DMS79 (cell line): Measurements from ENCODE around the gene IL1R2.

Source experiments
- DNase-seq: peaks from one replicate; lab custom pipeline; 2025; lab: John Stamatoyannopoulos, UW

The IL1R2 gene

DNA sequence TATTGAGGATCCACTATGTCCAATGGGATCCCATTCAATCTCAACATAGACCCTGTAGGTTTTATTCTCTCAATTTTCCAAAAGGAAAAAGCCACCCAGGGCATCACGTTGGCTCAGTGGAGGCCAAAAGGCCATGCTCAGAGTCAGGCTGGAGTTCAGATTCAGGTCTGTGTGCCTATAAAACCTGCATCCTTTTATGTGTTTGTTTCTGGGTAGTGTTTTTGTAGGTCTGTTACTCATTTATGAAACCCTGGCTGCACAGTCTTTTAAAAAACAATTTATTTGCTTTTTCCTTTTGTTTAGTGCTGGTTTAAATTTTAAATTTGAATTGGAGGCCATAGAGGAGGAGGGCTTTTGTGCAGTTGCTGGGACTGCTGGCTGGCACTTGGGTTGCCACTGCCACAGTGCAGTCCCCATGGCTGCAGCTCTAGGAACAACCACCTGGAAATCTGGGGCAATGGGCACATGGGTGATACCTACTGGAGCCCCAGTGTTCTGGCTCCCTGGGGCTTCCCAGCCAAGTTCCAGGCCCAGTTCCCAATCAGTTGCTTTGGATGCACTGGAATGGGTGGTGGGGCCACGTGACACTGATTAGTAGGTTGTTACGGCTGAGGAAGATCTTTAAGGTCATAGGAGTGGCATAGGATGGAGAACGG lies 31.3 kb downstream of the IL1R2 start:
- DNase-seq: no peak

DNA sequence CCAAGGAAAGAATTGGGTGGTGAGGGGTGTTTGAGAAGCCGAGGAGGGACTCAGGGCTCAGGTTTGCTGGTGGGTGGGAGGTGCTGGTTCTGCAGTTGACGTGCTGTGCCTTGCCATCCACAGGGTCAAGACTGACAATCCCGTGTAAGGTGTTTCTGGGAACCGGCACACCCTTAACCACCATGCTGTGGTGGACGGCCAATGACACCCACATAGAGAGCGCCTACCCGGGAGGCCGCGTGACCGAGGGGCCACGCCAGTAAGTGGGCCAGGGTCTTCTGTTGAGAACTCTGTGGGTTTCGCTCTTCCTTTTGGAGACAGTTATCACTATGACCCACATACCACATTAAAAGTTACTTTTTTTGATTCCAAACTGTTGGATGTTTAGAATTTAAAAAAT lies 32.6 kb downstream of the IL1R2 start:
- DNase-seq: no peak

DNA sequence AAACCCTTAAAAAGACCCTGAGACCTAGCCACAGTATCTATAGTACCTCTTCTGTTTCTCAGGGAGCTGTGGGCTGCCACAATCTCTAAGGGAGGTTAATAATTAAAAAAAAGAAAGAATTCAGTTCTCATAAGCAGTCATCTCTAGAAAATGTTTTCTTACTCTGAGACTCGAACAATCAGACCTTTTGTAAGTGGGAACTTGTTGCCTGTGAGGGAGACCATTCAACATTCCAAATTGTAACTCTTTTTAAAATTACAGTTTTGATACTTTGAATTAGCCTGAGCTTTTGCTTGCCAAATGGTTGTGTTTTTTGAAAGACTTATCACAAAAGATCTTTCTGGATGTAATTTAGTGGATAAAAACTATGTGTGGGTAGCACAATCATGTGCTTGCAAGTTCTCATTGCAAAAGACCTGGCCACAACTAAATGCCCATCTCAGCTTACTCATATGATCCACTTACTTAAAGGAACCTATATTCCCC lies 33.3 kb downstream of the IL1R2 start:
- DNase-seq: no peak

DNA sequence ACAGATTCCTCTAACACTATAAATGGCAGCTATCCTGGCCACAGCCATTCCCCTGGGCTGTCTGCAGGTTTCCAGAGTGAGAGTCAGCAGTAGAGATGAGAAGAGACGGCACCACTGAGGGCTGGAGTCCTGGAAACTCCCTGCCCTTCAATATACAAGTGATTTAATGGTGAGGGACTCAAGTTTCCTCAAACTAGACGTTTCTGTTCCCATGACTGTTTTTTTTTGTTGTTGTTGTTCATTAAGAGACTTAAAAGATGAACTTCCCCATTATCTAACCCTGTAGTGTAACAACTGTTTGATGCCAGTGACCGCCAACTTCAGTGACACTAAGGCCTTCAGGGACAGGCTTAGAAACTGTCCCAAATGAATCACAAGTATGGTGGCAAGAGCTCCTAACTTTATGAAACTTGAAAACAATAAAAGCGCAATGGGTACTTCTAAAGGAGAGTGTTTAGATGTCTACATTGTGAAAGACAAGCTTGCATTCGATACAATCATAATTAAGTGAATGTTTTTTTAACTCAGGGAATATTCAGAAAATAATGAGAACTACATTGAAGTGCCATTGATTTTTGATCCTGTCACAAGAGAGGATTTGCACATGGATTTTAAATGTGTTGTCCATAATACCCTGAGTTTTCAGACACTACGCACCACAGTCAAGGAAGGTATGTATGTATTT lies 34.0 kb downstream of the IL1R2 start:
- no peak for DNase-seq

DNA sequence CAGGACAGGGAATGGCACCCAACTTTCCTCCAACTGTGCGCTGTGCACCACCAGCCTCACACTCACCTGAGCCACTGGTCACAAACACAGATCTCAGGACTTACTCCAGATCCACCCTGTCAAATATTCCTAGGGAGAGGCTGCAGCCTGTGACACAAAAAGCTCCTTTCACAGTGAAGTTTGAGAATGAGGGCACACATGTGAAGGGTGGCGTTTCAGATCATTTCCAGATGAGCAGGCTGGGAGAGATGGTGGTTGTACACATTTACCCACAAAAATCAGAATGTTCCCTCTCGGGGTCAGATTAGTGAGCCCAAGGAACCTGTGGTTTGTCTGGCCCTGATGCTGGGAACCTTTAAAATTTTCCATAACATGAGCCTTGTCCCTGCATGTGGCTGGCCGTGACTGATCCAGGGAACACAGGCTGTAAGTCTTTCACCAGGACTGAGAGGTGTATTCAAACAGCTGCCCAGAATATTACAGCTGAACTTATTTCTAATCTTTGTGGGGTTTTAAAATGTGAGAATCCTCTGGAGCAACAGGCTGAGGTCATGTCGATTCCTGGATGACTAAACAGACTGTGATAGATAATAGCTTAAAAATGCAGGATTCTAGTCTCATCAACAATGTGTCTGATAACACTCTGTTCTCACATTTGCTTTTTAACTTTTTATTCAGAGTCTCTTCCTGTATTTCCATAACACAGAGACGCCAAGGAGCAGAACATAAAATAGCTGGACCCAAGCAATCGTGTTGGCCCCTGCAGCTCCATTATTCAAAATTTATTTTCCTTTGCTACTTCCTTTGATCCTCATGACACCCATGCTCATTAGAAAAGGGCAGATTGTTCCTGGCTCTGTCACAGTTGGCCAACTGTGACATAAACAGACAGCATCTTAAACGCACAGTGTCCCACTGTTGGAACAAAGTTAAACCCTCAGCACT lies 35.5 kb downstream of the IL1R2 start:
- DNase-seq: no peak

DNA sequence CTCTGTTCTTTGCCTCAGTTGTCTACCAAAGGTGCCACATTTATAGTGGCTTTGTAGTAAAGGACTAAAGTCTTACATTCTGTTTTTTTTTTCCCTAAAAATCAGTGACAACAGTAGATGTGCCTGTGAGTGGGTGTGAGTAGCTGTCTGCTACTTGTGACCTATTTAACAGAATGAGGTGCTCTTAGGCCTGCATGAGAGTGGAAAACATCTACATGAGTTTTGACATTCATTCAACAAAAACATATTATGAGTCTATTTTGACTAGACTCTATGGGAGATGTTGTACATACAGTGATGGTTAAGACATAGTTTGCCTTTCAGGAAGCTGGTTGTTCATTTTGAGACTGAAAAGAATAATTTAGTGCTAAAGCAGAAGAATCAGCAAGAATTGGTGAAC lies 36.7 kb downstream of the IL1R2 start:
- DNase-seq: no peak

DNA sequence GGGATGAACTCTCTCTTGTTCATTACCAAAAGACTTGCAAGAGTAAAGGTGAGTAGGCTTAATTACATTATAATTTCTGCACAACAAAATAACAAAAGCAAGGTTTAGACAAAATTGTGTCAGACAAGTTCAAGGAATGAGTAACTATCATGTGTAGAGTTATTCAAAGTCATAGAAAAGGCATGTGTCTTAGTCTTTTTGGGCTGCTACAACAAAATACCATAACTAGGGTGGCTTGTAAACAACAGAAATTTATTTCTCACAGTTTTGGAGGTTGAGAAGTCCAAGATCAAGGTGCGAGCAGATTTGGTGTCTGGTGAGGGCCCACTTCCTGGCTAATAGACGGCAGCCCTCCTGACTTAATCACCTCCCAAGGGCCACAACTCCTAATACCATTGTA lies 37.6 kb downstream of the IL1R2 start:
- no peak for DNase-seq

DNA sequence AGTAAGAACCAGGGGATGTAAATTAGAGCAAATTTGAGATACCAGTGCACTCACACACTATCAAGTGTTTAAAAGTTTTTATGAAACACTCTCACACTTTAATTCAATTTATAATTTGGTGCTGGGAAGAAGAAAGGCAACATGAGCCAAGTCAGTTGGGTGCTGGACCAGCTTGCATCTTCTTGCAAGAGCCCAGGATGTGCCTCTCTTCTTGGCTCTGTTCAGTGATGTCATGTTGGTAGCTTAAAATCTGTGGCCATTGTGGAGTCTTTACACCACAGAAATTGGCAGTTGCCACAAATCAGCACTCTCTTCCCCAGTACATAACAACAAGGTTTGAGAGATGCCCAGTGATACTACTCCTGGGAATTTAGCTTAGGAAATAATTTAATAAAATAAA lies 38.2 kb downstream of the IL1R2 start:
- no peak for DNase-seq

DNA sequence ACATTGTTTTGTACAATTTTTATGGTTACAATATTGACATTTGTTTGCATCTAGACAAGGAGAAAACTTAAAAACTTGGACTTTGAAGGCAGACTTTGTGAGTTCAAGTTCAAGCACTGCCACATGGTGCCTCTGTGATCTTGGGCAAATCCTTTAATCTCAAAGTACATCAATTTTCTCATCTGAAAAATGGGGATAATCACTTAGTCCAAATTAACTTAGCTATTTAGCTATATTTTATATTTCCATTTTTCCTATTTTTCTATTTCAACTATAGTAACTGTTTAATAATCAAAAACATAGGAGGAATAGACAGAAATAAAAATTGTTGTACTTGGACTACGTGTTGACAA lies 38.7 kb downstream of the IL1R2 start:
- no peak for DNase-seq

DNA sequence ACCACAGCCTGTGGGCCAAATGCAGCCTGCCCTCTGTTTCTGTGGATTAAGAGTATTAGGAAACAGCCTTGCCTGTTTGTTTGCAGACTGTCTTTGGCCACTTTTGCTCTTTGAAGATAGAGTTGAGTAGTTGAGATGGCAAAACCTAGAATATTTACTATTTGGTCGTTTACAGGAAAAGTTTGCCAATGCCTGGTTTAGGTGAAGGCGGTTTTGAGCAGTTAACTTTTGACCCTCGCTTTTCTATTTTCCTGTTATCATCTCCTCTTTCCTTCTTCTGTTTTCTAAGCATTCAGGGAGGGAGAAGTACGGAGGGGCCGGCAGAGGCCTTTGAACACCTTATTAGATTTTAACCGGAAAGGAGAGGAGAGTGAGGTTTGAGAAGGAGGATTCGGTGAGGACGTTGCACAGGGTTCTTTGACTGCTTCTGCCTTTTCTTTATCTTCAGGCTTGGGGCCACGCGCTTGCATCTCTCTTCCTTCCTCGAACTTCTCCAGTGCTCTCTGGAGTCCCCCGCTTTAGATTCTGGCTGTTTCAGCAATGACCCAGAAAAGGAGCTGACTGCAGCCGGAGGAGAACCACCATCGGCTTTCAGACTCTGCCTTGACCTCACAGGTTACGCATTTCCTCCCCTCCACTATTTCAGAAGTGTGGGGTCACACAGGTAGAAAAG lies 39.2 kb downstream of the IL1R2 start:
- DNase-seq: no peak

DNA sequence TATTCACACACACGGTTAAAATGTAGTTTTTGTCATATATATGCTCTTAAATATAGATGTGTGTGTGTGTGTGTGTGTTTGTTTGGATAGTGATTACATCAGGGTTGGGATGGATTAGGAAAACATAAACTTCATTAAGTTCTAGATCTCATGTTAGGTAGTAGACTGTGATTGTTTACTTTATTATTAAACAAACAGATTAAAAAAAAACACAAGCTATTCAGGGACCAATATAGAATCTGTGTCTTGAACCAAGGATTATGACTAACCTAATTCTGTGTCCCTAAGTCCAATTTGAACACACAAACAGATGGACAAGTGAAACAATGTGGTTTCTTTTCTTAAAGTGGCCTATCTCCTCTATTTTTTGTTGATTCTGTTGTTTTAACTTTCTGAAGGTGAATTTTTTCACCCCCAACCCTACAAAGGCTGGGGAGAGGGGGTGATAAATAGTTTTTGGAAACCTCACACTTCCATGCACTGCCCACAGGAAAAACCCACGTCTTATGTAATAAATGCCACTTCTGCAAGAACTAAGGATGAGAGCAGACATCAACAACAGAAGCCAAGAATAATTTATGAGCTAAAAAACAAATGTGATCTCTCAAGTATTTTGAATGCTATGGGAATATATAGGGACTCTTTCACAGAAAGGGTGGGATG lies 40.7 kb downstream of the IL1R2 start:
- DNase-seq: no peak

DNA sequence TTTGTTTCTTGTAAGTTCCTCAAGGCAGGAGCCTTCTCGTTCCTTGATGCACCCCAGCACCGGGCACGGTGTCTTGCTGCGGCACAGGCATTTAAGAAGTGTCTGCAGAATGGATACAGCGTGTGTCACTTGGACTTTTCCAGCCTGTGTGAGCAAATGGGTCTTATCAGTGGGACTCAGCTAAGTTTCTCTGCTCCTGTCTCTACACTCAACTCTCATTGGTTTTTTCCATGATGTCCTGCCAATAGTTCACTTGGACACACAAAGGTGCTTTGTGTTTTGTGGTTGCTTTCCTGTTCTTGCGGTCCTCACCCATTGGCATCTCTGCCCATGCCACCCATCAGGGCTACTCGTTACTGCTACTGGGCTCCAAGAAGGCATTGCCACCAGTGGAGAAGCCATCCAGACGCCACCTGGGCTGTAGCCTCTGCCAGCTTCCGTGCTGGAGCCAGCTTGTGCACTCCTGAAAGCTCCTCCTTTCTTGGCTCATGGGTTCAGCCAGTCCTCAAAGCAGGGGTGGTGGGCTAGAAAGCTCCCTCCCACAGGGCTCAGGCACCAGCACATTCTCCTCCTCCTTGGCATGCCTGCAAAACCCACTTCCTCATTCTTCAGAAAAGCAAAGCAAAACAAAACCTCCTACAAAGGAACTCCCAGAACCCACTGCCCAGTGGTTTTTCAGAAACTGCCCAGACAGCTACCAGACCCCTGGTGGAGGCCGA lies 41.4 kb downstream of the IL1R2 start:
- no peak for DNase-seq

DNA sequence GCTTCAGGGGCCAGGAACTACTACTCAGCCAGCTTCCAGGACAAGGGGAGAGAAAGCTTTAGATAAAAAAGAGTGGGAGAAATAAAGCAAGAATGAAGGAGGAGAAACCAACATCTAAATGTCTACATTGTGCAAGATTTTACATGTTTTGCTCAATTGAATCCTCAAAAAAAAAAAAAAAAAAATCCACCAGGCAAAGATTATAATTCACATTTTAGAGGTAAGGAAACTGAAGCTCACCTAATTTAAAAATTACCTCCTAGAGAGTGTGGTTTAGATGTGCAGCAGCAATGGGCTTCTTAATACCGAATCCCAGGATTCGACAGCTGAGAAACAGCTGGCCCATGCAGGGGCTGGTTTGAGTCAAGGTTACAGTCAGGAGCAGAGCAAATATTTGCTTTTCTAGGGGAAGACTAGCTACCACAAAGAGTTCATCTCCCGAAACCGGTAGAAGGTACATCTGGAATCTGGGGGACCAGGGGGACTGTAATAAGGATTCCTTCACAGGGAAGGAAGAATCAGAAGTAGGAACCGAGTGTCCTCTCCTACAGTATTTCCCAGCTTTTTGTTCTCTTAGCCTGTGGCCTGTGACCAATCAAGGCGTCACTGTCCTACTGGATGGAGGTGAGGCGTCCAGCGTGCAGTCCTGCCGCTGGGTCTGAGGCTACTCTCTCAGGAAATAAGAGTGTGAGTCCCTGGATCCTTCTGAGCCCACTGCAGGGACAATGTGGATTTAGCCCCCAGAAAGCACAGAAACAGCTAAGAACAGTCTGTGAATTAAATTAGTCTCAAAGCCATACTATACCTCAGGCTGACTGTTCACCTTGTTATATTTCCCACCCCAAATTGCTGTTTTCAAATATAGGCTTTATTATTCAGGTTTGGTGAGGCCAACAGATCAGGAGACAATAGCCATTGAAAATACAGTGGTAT lies 42.3 kb downstream of the IL1R2 start:
- DNase-seq: no peak

DNA sequence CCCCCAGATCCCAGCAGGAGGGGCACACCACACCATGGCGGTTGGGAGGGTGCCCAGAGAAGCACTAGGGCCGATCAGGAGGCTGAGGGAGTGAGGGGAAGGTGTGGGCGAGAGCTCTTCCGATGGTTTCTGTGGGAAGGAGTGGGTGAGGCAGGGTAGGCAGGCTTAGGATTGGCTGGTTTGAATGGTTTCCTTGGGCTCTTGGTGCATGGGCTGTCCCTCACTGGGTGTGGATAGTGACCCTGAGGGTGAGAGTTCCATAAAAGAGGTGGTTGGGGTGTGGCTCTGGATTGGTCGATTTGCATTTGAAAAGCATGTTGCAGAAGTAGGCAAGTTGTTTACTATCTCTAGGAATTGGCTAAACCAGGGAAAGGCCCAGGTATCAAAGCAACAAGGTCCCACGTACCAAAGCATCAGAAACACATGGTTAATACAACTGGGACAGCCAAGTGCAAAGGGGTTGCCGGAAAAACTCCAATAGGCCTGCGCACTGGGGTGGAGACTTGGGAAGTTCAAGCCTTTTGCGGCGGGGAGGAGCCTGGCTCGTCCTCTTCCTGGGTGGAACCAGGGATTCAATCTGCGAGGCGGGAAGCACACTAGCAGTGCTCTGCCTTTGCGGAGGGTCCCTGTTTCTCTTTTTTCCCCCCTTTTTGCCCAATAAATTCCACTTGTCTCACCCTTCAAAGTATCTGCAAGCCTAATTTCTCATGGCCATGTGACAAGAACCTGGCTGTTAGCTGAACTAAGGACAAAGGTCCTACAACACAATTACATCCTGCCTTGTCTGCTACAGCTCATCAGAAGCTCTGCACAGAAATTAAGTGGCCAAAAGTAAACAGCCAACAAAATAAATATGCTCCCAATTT lies 43.2 kb downstream of the IL1R2 start:
- no peak for DNase-seq

DNA sequence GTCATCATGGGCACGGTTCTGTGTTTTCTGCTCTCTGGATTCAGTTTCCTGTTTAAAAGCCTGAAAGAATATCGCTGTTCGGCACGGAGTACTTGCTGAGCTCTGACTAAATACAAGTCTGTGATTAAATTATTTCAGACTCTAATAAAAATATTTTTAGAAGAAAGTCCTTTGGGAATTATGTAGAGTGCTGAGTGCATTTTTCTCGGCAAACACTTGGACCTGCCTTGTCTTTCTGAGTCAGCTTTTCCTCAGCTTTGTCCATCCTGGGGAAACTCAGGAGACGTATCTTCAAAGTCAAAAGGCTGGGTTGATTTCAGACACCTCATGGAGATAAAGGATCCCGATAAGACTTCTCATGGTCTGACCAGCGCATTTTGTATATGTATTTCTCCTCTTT lies 45.9 kb downstream of the IL1R2 start:
- no peak for DNase-seq

DNA sequence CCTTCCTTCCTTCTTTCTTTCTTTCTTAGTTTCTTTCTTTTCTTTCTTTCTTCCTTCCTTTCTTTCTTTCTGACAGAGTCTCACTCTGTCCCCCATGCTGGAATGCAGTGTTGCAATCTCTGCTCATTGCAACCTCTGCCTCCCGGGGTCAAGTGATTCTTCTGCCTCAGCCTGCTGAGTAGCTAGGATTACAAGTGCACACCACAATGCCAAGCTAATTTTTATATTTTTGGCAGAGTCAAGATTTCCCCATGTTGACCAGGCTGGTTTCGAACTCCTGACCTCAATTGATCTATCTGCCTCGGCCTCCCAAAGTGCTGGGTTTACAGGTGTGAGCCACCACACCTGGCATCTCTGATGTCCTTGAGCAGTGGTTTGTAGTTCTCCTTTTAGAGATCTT lies 48.5 kb downstream of the IL1R2 start:
- DNase-seq: no peak

DNA sequence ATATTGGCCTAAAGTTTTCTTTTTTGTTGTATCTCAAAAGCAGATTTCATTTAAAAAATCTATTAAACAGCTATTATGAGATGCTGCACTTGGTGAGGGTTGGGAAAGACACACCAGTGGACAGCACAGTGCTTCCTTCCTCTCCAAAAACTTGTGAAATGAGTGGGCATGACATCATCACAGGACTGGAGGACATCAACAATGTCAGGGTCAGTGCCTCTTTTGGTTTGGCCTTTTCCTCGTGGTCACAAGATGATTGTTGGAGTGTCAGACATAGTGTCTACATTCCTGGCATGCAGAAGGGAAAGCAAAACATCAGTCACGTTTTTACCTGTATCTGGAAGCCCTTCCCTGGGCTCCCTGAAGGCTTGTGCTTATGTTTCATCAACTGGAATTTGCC lies 49.6 kb downstream of the IL1R2 start:
- no peak for DNase-seq

DNA sequence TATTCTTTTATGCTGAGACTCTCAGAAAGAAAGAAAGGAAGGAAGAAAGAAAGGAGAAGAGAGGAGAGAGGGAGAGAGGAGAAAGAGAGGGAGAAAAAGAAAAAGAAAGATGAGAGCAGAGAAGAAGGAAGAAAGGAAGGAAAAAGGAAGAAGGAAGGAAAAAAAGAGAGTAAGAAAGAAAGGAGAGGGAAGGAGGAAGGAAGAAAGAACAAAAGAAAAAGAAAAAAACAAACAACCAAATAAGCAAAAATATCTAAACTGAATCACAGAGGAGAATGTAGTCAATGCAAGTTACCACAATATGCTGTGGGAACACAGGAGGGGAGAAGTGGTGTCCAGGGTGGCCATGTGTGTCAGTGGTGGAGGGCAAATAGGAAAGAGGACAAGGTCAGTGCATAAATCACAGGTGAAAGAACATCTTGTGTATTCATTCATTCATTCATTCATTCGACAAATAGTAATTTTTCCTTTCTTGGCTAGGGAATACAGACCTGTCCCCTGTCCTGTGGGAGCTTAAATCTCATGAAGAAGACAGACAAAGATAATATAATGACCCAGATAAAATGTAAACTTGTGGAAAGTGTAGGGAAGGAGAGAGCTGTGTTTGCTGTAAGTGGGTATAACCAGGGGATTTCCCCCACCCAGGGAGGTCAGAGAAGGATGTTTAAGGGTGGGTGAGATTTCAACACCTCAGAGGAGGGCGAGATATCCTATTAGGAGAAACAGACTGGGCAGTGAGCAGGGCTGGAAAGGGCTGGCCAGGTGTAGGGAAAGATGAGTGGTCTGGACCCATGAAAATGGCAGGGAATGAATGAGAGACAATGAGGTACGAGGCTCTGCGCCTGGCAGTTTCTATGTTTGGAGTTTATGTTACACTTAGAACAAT lies 50.7 kb downstream of the IL1R2 start:
- DNase-seq: no peak
